ENCODE measurements around the gene SYNM.

The SYNM gene

DNA sequence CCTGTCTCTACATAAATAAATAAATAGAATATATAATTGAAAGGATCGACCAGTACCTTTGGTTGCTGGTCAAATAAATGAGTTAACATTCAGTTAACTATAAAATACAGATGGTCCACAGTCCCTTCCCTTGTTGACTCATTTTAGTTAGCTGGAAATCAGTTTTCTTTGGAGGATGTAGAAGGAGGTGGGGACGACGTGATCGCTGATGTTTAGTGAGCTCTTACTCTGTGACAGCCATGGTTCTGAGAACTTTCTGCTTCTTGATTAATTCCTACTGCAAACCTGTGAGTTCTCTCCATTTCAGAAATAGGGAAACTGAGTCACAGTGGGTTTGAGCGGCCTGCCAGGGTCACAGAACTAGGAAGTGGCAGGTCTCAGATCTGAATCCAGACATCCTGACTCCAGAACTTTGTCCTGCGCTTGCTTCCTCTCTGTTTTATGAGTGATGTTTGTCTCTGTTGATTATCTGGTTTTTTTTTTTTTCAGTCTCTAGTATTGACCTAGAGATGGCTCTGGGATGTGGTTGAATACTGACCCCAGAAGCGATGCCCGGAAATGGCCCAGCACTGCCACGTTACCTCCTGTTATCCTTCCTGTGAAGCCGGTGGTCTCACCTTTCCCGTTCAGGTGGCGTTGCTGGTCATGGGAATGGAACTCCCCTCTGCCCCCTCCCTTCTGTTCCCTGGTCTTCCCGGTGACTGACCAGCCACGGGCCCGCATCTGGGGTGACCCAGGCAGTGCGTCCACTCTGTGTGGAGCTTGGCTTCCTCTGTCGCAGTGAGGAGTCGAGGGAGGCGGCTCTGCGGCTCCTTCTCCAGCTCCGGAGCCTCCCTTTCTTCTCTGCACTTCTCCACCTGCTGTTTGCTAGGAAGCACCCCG lies 18.2 kb downstream of the SYNM start:
- no peak for DNase-seq (ENCODE audit: low read depth)

DNA sequence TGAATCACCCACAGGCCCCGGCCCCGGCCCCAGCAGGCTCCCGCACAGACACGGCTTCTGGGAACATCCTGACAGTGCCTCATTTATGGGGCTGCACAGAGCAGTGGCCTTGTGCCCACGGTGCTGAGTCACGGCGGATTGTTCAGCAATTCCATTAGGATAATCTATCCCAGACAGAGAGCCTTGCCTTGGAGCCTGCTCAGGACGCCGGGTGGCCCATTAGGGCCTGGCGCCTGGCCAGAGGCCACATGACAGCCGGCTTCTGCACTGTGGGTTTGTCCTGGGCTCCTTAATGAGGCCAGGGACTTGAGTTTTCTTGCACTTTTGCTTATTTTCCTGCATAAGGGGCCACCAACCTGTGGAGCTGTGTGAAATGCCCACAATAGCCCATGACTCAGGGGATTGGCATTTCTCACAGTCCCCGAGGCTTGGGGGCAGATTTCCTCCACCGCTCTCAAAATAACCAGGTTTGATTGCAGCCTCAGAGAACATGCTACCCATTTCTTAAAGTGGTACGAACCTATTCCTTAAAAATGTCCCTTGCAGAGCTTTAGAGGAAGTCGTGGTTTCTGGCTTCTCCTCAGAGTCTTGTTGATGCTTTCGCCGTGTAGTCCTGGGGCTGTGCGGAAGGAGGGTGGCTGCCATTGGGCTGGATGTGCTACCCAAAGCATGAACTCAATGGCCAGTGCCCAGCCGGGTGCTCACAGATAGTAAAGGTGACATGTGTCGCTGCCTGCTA lies 19.0 kb downstream of the SYNM start:
- peak; percentile 86 for DNase-seq (ENCODE audit: low read depth)

DNA sequence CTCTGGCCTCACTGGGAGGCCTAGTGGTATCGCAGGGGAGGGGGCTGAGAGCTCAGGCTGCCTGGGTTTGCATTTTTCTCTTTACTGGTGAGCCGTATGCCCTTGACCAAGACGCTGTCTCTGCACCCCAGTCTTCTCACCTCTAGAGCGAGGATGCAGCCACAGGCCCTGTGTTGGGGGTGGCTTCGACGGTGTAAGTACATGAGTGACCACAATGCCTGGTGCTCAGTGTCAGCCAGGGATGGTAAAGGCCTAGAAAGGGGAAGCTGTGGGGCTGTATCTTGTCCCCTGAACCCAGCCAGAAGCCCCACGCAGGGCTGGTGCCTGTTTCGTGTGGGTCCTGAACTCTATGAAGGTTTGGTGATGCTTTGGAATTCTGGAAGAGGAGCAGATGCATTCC lies 19.8 kb downstream of the SYNM start:
- no peak for DNase-seq (ENCODE audit: low read depth)

DNA sequence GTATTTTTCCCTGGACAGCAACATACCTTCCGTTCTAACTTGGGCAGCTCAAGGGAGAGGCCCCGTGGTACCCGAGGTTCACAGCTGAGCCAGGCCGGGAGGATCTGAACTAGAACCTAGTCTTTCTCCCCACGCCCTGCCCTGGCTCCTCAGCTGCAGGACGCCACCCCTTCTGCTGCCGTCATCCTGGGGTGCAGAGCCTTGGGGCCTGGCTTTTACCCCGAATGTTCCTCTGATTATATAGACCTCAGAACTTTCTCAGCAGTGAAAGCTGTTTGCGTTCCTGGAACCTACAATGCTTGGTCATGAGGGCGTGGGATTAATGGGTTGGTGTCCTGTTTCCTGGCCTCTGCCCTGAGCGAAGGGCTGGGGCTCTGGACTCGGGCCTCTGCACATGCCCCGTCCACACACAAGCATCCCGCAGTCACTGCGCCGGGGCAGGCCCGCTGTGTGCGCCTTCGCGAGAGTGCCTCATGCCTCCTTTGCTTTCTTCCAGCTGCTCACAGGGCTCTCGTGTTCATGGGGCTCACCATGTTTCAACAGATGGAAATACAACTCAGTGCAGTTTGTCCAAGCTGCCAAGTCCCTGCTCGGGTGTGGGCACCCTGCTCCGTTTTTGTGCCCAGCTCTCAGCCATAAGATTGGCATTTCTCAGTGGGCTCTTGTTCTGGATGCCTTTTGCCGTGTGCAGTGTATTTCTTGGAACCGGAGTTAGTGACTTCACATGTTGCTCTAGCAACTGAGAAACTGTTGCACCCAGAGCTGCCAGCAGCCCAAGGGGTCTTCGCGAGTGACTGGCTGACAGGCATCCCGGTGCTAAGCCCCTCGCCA lies 20.4 kb downstream of the SYNM start:
- no peak for DNase-seq (ENCODE audit: low read depth)

DNA sequence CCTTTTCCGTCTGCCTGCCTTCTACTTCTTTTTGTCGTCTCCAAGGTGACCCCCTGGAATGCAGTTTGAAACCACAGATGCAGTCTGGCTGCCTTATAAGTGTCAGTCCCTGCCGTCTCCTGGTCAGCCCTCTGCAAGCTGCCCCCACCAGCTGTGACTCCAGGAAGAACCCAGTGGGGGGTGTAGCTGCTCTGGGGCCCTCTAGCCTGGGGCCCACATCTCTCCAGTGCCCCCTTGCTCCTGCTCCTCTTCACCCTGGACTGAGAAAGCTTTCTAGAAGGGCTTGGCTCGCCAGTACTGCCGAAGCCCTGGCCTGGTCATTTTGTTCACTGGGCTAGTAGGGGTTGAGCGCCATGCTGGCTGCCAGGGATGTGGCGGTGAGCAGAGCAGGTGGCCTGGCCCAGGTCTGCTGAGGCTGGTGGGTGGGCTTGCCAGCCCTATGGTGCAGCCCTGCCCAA lies 21.3 kb downstream of the SYNM start:
- DNase-seq (ENCODE audit: low read depth): no peak

DNA sequence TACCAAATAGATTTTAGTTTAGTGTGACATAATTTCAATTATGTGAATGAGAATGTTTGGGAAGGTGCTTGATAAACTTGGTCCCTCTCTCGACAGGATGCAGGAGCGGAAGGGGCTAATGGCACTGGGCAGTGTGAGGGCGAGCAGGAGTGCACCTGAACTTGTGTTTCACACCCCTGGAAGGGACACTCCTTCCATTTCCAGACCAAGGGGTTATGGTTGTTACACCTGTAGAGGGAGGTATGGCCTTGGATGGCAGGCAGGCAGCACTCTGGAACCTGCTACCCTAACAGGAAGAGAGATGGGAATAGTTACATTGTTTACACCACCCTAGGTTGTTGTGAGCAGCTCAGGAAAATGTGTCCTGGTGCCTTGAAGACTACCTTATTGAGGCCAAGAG lies 22.1 kb downstream of the SYNM start:
- no peak for DNase-seq (ENCODE audit: low read depth)

DNA sequence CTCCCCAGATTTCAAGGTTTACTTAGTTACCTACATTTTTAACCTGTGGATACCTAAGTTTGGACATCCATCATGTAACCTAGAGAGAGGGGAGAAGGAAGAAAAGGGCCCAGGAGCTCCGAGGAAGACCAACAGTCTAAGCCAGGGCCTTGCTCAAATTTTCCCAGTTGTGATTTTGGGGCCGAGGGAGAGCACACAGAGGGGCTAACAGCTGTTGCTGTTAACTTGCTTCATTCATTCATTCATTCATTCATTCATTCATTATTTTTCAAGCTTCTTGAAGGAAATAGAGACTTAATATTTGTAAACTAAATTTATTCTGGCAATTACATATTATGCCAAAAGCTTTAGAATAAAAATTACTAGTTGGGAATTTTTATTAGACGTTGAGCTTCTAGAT lies 22.9 kb downstream of the SYNM start:
- no peak for DNase-seq (ENCODE audit: low read depth)

DNA sequence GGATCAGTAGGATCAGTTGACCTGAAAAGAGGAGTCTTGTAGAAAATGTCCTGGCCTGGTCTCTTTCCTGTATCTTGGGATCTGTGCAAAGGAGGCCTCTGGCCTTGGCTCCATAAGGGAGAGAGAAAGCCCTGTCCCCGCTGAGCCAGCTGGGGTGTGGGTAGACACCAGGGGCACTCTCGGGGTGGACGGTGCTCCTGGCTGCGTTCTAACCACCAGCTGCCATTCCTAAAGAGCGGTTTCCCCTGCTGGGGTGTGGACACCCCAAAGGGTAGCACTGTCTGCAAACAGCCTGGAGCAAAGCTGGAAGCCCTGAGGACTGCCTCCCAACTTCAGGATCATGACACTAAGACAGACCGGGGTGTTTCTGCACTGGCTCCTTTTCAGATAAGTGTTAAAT lies 23.5 kb downstream of the SYNM start:
- DNase-seq (ENCODE audit: low read depth): no peak

DNA sequence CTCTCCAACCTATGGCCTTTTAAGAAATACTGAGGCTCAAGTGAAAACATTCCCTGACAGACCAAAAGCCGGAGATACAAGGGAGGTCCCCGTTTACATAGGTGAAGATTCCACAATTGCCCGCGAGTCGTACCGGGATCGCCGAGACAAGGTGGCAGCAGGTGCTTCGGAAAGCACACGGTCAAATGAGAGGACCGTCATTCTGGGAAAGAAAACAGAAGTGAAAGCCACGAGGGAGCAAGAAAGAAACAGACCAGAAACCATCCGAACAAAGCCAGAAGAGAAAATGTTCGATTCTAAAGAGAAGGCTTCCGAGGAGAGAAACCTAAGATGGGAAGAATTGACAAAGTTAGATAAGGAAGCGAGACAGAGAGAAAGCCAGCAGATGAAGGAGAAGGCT lies 24.8 kb downstream of the SYNM start:
- no peak for DNase-seq (ENCODE audit: low read depth)

DNA sequence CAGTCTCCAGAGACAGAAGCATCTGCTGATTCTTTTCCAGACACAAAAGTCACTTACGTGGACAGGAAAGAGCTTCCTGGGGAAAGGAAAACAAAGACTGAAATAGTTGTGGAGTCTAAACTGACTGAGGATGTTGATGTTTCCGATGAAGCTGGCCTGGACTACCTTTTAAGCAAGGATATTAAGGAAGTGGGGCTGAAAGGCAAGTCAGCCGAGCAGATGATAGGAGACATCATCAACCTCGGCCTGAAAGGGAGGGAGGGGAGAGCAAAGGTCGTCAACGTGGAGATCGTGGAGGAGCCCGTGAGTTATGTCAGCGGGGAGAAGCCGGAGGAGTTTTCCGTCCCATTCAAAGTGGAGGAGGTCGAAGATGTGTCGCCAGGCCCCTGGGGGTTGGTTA lies 25.4 kb downstream of the SYNM start:
- no peak for DNase-seq (ENCODE audit: low read depth)

DNA sequence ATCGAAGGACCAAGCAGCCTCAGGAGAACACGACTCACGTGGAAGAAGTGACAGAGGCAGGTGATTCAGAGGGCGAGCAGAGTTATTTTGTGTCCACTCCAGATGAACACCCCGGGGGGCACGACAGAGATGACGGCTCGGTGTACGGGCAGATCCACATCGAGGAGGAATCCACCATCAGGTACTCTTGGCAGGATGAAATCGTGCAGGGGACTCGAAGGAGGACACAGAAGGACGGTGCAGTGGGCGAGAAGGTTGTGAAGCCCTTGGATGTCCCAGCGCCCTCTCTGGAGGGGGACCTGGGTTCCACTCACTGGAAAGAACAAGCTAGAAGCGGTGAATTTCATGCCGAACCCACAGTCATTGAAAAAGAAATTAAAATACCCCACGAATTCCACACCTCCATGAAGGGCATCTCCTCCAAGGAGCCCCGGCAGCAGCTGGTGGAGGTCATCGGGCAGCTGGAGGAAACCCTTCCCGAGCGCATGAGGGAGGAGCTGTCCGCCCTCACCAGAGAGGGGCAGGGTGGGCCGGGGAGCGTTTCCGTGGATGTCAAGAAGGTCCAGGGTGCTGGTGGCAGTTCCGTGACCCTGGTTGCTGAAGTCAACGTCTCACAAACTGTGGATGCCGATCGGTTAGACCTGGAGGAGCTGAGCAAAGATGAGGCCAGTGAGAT lies 26.0 kb downstream of the SYNM start:
- no peak for DNase-seq (ENCODE audit: low read depth)

DNA sequence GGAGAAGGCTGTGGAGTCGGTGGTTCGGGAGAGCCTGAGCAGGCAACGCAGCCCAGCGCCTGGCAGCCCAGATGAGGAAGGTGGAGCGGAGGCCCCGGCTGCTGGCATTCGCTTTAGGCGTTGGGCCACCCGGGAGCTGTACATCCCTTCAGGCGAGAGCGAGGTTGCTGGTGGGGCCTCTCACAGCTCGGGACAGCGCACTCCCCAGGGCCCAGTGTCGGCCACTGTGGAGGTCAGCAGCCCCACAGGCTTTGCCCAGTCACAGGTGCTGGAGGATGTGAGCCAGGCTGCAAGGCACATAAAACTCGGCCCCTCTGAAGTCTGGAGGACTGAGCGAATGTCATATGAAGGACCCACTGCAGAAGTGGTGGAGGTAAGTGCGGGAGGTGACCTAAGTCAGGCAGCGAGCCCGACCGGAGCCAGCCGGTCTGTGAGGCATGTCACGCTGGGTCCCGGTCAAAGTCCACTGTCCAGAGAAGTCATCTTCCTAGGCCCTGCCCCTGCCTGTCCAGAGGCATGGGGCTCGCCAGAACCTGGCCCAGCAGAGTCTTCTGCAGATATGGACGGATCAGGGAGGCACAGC lies 26.7 kb downstream of the SYNM start:
- no peak for DNase-seq (ENCODE audit: low read depth)

DNA sequence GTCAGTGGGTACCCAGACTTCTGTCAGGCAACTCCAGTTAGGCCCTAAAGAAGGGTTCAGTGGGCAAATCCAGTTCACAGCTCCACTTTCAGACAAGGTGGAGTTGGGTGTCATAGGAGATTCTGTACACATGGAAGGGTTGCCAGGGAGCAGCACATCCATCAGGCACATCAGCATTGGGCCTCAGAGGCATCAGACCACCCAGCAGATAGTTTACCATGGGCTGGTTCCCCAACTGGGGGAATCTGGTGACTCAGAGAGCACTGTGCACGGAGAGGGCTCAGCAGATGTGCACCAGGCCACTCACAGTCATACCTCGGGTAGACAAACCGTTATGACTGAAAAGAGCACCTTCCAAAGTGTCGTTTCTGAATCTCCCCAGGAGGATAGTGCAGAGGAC lies 27.2 kb downstream of the SYNM start:
- no peak for DNase-seq (ENCODE audit: low read depth)

DNA sequence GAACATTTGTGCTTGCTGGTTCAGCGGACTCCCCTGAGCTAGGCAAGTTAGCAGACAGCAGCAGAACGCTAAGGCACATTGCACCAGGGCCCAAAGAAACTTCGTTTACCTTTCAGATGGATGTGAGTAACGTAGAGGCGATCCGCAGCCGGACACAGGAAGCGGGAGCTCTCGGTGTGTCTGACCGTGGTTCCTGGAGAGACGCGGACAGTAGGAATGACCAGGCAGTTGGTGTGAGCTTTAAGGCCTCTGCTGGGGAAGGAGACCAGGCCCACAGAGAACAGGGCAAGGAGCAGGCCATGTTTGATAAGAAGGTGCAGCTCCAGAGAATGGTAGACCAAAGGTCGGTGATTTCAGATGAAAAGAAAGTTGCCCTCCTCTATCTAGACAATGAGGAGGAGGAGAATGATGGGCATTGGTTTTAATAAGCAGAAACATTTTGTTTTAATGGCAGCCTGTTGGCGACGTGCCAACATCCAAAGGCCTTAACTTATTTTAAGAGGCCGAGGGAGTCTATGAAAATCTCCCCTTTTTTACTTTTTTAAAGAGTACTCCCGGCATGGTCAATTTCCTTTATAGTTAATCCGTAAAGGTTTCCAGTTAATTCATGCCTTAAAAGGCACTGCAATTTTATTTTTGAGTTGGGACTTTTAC lies 27.9 kb downstream of the SYNM start:
- DNase-seq (ENCODE audit: low read depth): no peak

DNA sequence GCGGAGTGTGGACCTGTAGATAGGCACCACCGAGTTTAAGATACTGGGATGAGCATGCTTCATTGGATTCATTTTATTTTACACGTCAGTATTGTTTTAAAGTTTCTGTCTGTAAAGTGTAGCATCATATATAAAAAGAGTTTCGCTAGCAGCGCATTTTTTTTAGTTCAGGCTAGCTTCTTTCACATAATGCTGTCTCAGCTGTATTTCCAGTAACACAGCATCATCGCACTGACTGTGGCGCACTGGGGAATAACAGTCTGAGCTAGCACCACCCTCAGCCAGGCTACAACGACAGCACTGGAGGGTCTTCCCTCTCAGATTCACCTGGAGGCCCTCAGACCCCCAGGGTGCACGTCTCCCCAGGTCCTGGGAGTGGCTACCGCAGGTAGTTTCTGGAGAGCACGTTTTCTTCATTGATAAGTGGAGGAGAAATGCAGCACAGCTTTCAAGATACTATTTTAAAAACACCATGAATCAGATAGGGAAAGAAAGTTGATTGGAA lies 29.5 kb downstream of the SYNM start:
- no peak for DNase-seq (ENCODE audit: low read depth)

DNA sequence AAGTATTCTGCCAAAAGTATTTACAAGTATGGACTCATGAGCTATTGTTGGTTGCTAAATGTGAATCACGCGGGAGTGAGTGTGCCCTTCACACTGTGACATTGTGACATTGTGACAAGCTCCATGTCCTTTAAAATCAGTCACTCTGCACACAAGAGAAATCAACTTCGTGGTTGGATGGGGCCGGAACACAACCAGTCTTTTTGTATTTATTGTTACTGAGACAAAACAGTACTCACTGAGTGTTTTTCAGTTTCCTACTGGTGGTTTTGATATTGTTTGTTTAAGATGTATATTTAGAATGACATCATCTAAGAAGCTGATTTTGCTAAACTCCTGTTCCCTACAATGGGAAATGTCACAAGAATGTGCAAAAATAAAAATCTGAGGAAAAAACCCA lies 30.3 kb downstream of the SYNM start:
- DNase-seq (ENCODE audit: low read depth): no peak

DNA sequence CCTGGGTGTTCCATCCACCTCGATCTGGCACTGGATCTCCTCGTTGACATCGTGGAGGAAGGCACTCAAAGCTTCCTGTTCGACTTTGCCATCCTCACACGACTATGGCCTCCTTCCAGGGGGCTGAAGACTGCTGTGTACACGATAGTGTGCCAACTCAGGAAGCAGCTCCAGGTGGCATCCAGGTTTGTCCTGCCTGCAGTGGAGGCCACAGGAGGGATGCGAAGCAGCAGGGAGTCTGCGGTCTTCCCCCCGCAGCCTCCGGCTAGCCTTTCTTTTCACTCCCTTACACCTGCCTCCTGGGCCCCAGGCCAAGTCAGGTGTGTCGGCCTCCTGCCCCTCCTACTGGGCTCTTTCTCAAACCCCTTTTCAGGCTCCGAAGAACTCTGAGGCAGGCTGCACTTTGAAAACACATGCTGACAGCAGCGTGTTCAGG lies 32.2 kb downstream of the SYNM start:
- no peak for DNase-seq (ENCODE audit: low read depth)

DNA sequence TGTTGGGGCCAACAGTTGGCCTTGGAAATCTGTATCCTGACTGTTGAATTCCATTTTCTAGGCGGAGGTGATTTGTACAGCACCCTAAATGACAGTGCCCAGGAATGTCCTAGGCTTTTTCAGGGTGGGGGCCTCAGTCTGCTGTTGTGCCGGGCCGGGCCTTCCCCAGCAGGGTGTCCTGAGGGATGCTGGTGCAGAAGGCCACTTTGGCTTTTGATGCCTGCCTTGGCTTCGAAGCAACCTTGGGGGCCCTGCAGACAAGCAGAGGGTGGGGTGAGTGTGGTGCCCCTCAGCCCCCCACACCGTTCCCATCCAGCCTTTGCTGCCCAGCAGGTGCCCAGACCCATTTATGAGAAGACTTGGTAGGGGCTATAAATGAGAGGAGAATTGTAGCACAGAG lies 33.0 kb downstream of the SYNM start:
- no peak for DNase-seq (ENCODE audit: low read depth)

DNA sequence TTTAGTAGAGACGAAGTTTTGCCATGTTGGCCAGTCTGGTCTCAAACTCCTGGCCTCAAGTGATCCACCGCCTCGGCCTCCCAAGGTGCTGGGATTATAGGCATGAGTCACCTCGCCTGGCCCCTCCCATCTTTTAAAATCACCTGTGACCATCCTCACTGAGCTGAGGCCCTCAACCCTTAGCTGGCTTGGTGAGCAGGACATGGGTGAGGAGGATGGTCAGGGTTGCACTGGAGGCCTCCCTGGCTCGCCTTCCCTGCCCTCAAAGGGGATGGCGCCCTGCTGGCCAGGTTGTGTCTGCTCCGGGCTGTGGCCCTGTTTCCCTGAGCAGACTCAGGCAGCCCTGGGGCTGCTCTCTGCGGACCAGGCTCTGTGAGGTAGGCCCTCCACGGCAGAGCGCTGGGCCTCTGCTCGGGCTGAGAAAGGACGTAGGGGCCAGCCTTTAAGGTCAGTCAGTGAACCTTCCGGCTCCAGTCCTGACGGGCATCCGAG lies 33.7 kb downstream of the SYNM start:
- no peak for DNase-seq (ENCODE audit: low read depth)

DNA sequence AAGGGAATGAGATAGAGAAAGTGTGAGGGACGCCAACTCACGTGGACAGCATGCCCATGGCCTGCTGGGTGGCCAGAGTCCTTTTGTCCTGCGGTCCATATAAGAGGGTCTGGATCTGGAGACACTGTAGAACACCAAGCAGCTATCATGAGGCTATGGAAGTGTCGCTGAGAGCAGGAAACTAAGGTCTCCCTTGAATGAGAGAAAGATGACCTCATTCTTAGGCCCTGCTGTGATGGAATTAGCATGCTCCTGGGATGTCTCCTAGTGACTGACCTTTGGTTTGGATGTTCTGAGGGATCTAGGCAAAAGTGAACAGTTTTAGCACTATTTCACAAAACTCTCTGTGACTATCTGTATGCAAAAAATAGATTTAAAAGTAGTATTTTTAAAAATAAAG lies 34.4 kb downstream of the SYNM start:
- no peak for DNase-seq (ENCODE audit: low read depth)

DNA sequence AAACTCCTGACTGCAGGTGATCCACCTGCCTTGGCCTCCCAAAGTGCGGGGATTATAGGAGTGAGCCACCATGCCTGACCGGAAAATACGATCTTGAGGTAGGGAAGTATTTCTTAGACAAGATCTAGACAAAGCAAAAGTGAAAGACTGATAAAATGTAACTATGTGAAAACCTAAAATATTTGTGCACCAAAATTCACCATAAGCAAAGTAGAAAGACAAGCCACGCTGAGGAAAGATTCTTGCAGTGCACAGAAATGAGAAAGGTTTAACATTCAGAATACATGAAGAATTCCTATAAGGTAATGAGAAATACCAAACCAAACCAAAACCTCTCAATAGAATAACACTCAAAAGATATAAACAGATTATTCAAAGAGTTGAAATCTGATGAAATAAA lies 35.7 kb downstream of the SYNM start:
- DNase-seq (ENCODE audit: low read depth): no peak
